Activated gamma-delta T cell treated with anti-CD3 and anti-CD28 coated beads, Interleukin-2, amount 50 U/mL, for 16 hours (primary cell): ENCODE data around the gene SCN10A.
A peak's percentile ranks its signal among the peaks of the same experiment; 100 is the strongest.

Experiments used
- DNase-seq: peaks from one replicate; pipeline ENCODE4 v3.0.0-alpha.2; 2020; ENCODE audit warnings: low read depth

SCN10A gene

DNA sequence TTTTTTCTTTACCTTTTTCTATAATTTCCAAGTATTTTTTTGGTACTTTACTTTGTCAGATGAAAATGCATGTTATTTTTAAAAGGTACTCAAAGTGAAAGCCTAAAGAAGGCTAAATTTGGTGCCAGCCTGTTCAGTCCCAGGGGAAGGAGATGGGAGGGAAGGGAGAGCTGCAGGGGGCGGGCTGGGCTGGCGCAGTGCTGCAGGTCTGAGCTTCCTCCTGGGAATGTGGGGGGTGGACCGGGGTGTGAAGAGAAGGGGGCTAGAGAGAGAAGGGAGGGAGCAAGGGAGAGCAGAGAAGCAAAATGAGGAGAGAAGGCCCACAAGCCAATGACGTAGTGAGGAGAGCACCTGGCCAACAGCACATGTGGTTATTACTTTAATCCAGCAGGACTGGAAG is 95.6 kb downstream of the SCN10A start:
- no peak for DNase-seq

DNA sequence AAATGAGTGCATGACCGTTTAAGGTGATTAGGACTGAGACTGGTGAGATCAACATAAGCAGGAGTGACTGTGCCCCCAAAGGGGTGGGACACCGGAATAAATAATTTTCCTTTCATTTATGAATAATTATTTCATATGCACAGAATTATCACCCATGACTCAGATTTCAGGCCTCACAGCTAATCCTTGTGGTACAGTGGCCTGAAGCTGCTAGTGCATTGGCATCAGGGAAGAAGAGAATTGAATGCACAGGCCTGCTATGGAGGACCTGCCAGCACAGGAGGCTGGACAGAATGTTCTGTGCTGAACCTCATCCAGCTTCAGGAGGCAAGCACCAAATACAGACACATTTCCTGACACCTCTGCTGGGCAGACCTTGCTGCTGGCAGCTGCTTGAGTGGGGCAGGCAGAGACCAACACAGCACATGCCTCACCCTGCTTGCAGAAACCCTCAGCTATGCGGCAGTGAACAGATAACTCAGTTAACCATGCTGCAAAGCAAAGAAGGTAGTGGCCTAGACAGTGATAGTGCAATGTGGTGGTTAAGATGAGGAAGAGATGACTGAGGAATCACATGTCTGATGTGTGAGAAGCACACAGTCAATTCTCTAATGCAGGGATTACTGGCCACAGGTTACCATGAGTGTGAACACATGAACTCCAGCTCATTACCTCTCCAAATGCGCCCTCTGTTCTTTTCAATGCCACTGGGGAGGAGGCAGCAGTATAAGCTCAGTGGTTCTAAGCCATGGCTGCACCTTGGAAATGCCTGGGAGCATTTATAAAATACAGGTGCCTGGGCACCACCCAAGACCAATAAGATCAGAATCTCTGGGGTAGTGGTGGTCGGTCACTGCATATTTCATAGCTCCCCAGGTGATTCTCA is 98.4 kb downstream of the SCN10A start:
- DNase-seq, result no peak

DNA sequence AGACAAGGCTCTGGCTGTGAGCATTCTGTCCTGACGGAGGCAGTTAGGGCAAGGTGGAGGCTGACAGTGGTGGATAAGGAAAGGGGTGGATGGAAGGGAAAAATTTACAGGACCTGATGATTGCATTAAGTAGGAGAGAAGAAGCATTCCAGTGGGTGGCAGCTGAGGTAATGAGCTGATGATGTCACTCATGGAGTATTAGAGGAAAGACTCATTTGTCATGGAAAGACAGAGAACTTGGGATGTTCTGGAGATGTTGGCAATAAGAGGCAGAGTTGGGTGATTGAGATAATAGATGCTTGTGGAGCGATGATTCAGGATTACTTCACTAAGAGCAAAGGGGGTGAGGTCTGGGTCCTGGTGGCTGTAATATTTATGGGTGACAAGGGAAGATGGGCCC is 102.9 kb downstream of the SCN10A start:
- DNase-seq, result no peak

DNA sequence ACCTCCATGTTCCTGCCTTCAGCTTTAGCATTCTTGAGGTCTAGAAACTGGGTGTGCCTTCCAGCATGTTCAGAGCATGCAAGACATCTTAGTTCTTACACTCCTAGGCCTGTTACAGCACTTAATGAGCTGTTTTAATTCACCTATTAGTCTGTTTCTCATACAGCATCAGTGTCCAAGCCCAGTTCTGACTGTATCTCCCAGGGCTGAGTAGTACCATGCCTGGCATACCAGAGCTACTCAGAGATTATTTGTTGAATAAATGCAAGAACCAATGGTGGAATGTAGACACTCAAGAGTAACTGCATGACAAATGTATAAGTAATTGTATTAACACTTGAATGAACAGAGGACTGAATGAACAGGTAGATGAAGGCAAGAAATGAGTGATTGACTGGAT is 104.7 kb downstream of the SCN10A start:
- no peak for DNase-seq

DNA sequence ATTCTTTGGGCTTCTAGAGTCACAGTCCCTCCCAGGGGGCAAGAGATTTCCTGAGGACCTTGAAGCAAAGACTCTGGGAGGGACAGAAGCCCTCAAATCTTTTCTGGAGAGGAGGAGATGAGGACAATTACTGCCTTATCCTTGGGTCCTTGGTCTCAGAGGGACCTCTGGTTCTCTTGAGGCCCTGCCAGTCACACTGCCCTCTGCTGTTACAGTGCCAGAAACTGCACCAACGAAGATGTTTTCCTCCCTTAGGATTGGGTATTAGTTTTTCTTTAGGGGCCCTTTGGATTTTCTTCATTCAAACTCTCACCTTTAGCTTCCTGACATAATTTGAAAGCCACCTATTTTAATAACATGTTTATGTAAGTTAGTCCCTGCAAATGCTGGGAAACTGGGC is 108.3 kb downstream of the SCN10A start:
- DNase-seq, result no peak

DNA sequence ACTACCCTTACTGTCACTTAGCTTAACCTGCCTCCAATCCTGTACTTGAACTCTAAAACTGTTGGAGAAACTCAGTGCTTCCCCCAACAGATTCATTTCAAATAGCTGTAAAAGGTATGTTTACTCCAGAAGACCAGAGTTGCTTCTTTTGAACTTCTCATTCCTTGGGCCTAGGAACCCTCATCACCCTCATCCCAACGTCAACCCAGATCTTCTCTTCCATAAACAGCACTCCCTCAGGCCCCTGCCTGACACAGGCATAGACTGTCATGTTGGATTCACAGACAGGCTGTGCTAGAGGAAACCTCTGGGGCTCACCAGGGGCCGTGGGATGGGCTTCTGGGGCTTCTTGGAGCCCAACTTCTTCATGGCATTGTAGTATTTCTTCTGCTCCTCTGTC is 109.1 kb downstream of the SCN10A start:
- DNase-seq, result no peak

DNA sequence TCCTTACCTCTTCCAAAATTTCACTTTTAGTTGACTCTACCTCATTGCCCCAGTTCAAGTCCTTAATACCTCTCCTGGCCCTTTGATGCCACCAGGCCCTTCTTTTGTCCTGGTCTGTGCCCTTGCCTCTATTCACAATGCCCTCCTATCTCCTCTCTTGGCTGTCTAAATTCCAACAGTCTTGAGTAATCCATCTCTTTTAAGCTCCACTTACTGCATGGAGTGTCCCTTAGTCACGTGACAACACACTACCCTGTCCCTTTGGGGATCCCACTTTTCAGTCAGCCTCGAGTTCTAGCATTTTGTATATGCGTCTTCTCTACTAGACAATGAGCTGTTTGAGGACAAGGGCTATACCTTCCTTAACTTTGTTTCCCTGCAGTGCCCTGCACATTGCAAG is 113.8 kb downstream of the SCN10A start:
- DNase-seq, result no peak

DNA sequence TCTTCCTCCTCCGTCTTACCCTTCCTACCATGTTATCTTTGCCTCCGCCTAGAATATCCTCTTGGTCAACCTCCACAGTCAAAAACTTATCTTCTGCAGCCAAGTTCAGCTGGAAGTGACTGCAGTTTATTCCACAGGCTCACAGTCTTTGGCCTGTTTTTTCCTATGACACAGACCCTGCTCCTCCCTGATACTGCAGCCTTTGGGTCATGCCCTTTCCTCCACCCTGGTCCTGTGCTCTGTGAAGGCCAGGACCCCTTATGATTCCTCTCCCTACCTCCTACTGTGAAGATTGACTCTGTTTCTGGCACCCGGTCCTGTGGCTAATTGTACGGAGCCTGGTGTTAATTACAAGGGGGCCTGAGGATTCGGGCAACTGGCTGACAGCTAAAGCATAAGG is 117.3 kb downstream of the SCN10A start:
- no peak for DNase-seq

DNA sequence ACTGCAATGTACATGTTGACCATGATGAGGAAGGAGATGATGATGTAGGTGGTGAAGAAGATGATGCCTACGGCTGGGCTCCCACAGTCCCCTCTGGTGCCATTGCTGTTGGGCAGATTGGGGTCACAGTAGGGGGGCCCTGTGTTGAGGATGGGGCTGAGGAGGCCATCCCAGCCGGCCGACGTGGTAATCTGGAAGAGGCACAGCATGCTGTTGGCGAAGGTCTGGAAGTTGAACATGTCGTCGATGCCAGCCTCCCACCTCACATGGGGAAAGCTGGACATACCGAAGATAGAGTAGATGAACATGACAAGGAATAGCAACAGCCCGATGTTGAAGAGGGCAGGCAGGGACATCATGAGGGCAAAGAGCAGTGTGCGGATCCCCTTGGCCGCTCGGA is 118.0 kb downstream of the SCN10A start:
- DNase-seq, result no peak

DNA sequence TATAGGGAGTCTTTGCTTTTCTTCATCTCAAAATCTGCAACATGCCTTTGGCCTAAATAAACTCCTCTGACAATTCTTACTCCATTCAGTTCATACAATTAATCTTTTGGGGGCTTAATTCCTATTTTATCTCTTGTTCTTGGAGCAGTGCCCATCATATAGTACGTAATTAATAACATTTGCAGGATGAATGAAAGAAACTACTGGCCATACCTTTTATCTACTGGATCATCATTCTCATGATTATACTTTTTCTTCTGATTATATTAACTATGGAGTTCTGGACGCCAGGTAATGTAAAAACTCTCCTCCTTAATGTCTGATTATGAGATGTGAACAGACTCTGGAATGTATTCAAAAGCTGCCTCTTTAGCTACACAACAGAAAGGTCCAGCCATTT is 120.0 kb downstream of the SCN10A start:
- no peak for DNase-seq

DNA sequence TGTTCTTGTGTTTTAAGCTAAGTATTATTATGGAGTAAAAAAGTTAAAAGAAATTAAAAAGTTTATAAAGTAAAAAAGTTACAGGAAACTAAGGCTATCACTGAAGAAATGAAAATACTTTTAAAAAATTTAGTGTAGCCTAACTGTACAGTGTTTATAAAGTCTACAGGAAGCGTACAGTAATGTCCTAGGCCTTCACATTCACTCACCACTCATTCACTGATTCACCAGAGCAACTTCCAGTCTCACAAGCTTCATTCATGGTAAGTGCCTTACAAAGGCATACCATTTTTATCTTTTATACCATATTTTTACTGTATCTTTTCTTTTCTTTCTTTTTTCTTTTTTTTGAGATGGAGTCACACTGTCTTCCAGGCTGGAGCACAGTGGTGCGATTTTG is 125.8 kb downstream of the SCN10A start:
- no peak for DNase-seq

DNA sequence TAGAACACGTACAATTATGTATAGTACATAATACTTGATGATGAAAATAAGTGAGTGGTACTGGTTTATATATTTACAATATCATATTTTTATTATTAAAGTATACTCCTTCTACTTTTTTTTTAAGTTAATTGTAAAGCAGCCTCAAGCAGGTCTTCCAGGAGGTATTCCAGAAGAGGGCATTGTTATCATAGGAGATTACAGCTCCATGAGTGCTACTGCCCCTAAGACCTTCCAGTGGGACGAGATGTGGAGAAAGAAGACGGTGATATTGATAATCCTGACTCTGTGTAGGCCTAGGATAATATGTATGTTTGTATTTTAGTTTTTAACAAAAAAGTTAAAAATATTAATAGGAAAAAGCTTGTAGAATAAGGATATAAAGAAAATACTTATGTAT is 126.2 kb downstream of the SCN10A start:
- no peak for DNase-seq

DNA sequence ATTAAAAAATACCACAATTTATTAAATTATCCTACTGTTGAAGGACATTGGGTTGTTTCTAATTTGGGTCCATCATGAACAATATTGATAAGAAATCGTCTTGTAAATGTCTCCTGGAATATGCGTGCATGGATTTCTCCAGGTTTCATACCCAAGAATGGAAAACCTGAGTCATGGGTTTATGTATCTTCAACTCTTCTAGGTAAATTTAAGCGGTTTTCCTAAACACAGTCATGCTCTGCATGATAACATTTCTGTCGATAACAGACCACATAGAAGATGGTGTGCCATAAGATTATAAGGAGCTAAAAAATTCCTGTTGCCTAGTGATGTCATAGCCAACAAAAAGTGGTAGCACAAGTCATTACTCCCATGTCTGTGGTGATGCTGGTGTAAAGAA is 126.7 kb downstream of the SCN10A start:
- DNase-seq, result no peak

DNA sequence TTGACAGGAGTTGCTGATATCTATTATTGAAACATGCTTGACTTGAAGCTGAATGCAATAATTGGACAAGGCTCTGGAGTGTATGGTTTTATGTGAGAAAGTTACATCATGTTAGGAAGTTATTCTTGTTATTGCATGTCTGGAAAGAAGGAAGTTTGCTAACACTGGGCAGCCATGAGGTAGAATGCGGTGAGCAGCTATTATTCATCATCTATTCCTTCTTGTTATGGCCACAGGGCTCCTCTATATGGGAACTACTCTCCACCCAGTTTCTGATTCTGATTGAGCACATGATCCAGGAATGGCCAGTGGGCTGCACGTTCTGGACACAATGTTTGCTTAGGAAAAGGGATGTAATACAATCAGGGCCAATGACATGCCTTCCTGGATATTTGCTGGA is 128.7 kb downstream of the SCN10A start:
- DNase-seq, result no peak

DNA sequence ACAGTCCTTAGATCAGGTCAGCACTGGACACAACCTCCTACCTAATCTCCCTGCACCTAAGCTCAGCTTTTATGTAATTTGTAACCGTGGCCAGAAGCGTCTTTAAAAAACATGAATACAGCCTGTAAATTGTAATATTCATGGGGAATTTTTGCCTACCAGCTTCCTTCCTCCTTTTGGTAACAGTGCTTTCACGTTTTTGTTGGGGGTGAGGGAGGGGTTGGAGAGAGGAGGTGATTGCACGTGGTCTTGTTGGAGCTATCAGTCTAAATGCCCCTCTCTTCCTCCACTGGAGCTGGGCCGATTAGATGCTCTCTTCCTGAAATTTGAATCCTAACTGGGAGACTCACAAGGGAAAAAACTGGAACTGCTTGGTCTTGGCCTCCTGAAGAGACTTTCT is 131.5 kb downstream of the SCN10A start:
- DNase-seq, result no peak

DNA sequence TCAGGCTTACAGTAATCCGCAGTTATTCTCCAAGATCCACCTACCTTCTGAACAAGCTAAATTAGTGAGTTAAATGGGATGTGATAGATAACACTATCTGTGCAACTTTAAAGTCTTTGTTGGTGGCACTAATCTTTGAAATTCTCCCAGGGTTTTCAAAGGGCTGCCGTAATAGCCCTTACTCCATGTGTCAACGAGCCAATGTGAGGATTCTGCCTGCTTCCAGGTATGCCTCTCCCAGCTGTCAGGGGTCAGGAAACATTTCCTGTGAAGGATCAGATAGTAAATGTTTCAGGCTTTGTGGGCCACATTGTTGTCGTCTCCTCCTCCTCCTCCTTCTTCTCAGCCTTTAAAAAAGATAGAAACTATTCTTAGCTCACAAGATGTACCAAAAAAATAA is 146.3 kb downstream of the SCN10A start:
- DNase-seq, result no peak

DNA sequence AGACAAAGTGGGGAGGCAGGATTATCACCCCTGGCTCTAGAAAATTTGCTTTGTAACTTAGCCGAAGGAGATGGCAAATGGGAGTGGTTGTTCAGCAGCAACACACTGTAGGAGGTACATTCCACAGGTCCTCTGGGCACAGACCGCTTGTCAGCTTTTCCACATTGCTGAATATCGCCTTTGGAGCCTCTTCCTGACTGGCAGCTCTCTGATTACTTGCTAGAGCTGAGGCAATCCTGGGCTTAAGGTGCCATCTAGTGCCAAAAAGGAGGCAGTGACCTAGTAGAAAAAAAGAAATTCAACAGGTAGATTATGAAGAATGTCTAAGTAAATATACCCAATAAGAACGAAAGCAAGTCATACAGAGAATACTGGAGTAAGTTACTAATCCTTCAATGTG is 153.5 kb downstream of the SCN10A start:
- DNase-seq, result no peak

DNA sequence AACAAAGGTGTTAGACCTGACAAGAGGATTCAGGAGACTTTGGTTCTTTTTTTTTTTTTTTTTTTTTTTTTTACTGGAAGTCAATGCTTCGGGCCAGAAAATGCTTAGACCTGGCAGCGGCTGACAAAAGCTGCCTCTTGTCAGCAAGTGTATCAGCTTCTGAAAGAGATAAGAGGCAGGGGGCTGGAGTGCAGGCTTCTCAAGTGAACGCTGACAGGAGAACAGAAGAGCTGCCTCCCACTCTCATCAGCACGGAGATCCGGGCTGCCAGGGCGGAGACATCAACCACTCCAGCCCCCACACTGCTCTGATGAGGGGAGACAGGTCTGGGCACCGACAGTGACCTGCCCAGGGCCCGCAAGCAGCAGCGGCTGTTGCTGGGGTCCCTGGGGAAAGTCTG is 157.2 kb downstream of the SCN10A start:
- no peak for DNase-seq

DNA sequence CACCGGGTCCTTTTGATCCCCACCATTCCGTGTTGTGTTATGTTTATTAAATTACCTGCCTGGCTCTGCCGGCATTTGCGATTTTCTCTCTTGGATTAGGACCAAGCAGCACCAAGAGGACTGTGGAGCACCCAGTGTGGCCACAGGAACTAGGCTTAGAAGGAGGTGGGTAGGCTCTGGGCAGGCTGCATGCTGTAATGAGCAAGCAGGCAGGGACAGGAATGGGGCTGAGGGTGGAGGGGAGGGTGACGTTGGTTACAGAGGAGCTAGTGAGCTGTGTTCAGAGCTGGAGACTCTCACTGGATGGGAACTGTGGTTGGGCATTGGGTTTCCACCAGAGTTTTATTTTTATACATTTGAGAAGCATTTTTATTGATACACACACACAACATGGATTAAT is 158.6 kb downstream of the SCN10A start:
- no peak for DNase-seq

DNA sequence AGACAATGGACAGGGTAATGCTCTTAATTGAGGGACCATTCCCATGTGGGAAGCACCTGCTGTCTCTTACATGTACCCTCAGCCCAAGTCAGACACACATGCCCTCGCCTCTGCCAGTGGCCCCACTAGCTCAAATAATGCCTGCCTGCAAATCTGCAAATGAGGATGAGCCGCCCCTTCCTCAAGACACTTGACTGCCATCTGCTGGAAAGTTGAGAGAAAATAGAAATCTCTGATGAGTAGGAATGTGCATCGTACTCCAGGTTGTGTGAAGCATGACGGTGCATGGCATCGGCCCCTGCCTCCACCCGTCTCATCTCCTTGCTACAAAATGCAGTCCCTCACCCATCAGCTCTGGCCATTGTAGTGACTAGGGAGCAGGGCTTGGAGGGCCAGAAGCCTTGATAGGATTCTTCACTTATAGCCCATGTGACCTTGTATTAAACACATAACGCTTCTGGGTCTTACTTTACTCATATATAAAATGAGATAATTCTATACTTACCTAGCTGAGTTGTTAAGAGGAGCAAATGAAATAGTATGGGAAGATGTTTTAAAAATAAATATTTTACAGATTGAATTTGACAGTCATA is 160.2 kb downstream of the SCN10A start:
- DNase-seq, result no peak

DNA sequence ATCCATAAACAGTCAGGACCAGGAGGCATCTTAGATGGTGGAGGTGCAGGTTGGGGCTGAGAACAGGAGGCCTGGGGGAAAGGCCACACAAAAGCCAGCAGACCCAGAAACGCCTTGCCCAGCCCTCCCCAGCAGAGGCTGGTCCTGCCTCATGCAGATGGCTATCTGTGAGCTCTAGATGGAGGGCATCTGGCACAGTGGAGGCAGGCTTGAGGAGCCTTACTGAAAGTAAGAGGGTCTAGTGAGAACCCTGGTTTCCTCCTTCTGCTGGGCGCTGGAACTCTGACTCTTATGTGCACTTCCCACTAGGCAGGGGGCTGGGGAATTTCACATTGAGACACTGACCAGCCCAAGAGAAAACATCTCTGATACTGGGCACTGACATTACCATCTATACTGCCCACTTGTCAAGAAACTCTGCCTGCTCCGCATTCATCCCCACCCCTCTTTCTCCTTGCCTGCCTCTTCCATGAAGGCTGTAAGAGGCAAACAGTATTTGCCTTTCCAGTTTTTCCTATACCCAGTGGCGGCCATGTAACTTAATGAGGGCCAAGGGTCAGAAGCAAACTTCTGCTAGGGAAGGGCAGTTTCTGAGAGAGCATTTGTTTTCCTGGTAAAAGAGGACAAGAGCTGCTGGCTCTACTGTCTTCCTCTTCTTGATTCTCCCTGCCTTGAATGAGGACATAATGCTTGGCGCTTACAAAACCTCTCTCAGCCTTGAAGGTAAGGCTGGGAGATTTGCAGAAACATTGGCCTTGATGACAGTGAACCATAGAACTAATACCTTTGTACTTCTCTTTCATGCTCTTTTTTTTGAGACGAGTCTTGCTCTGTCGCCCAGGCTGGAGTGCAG is 162.1 kb downstream of the SCN10A start:
- DNase-seq, result no peak

DNA sequence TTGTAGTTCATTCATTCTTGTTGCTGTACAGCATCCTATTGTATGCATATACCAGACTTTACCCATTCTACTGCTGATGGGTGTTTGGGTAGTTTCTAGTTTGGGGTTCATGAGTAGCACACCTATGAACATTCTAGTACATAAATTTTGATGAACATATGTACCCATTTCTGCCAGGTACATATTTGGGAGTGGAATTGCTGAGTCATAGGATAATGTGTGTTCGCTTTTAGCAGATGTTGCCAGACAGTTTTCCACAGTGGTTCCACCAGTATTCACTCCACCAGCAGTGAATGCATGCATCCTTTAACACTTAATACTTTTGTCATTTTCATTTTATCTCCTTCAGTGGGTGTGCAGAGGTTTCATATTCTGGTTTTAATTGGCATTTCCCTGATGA is 163.1 kb downstream of the SCN10A start:
- DNase-seq, result no peak

DNA sequence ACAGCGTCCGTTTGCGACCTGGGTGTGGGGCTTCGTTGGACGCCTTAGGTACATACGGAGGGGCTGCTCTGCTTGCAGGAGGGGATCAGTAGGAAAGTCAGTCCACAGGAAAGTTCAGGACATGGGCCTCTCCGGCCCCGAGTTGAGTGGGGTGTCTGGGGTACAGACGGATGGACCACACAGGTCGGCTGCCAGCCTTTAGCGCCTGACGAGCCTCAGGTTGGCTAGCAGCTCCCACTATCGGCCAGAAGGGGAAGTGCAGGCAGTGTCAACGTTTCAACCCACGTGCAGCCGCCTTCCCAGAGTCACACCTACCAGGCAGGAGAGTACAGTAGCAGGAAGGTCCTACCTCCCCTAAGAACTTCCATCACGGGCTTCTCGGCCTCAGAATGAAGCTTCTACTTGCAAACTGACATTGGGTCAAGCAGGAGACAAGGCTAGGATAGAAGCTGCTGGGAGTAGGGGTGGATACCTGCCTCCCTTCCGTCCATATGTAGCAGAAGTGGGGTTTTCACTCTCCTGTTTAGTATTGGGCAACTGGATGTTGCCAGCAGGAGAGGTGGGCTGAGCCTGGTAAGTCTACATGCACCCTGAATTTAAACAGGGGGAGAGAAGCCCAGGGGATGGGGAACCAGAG is 164.7 kb downstream of the SCN10A start:
- peak; percentile 44 for DNase-seq
